Liver (tissue), 3 donors: ENCODE results near the gene C10orf71.

Experiments
- ATF3 ChIP-seq: IDR thresholded peaks from 2 replicates; pipeline ENCODE4 v1.6.1; 2016; ENCODE audit warnings: antibody characterized with exemption
- CTCF ChIP-seq: fragments of 150-350 bp; IDR thresholded peaks from 2 replicates; pipeline ENCODE4 v1.5.1; 2017; ENCODE audit warnings: improper control_type of control experiment, low read depth, low read length; ENCODE audit not compliant: missing input control
- FOXA1 ChIP-seq: IDR thresholded peaks from 2 replicates; pipeline ENCODE4 v1.6.1; 2016; ENCODE audit warnings: antibody characterized with exemption
- HNF4A ChIP-seq, 2 donors: conservative IDR thresholded peaks; 2 replicates each; pipeline ENCODE4 v1.6.1; 2016; ENCODE audit warnings: antibody characterized with exemption in 2 of 2, mild to moderate bottlenecking in 2 of 2
- RAD21 ChIP-seq, 2 donors: IDR thresholded peaks; 2 replicates each; pipeline ENCODE4 v1.6.1; 2016; ENCODE audit warnings: antibody characterized with exemption in 2 of 2, mild to moderate bottlenecking in 2 of 2
- SP1 ChIP-seq: IDR thresholded peaks from 2 replicates; pipeline ENCODE4 v1.6.1; 2018; ENCODE audit warnings: antibody characterized with exemption, mild to moderate bottlenecking
- ZBTB33 ChIP-seq: IDR thresholded peaks from 2 replicates; pipeline ENCODE4 v1.6.1; 2016; ENCODE audit warnings: antibody characterized with exemption
- TF ChIP-seq, protein P1 (sequence below): IDR thresholded peaks from 2 replicates; pipeline ENCODE4 v1.6.1; 2016; ENCODE audit warnings: antibody characterized with exemption, mild to moderate bottlenecking
- donor health status: healthy.
- donor health status: healthy.

DNA sequence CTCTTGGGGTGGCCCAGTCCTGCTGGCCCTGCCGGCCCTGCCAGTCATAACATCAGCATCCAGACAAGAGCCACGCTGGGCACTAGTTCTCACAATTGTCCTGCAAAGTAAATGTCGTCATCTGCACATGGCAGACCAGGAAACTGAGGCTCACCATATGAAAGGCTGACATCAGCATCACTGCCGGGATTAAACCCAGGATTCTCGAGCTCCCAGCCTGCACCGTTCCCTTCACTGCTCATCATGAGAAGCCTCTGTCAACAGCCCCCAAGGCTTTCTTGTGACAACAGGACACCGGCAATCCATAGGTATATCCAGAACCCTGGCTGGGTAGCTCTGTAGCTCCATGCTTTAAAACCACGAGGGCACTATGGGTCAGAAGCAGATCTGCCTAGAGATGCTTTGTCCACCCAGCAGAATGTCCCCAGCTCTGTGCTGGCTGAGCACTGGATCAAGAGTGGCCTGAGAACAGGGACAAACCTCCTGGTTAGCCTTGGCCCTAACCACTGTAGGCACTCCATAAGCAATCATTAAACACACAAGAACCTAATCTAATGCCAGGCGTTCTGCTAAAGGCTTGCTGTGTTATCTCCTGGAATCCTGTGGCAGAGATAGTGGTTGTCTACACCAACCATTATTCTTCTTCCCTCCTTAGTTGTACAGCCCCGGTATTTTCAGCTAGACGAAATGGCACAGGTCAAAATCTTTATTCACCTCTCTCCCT is 41.2 kb upstream of the C10orf71 start:
- TF ChIP-seq SP1 (no peak), ATF3 (no peak), CTCF (no peak), HNF4A (conservative IDR thresholded peaks at IDR 0.05) (no peak), FOXA1 (no peak), RAD21 (IDR thresholded peaks at IDR 0.05) (no peak), ZBTB33 (no peak)
- TF ChIP-seq, protein P1, sequence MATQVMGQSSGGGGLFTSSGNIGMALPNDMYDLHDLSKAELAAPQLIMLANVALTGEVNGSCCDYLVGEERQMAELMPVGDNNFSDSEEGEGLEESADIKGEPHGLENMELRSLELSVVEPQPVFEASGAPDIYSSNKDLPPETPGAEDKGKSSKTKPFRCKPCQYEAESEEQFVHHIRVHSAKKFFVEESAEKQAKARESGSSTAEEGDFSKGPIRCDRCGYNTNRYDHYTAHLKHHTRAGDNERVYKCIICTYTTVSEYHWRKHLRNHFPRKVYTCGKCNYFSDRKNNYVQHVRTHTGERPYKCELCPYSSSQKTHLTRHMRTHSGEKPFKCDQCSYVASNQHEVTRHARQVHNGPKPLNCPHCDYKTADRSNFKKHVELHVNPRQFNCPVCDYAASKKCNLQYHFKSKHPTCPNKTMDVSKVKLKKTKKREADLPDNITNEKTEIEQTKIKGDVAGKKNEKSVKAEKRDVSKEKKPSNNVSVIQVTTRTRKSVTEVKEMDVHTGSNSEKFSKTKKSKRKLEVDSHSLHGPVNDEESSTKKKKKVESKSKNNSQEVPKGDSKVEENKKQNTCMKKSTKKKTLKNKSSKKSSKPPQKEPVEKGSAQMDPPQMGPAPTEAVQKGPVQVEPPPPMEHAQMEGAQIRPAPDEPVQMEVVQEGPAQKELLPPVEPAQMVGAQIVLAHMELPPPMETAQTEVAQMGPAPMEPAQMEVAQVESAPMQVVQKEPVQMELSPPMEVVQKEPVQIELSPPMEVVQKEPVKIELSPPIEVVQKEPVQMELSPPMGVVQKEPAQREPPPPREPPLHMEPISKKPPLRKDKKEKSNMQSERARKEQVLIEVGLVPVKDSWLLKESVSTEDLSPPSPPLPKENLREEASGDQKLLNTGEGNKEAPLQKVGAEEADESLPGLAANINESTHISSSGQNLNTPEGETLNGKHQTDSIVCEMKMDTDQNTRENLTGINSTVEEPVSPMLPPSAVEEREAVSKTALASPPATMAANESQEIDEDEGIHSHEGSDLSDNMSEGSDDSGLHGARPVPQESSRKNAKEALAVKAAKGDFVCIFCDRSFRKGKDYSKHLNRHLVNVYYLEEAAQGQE: no peak
